A673 (cell line): Measurements from ENCODE around the gene PRR23C.

ENCODE experiments used
- CTCF ChIP-seq: fragments of 300-800, 200-600 bp; sonication (generic); conservative IDR thresholded peaks from 2 replicates; pipeline ENCODE4 v1.5.1; 2017; ENCODE audit warnings: low read depth, mild to moderate bottlenecking, antibody characterized with exemption, low read length, moderate library complexity, mixed read lengths
- EZH2 ChIP-seq: fragments of 200-600 bp; sonication (generic); IDR thresholded peaks from 2 replicates; pipeline ENCODE4 v1.6.1; 2017; ENCODE audit warnings: borderline replicate concordance, low read depth, mild to moderate bottlenecking, mixed read lengths, antibody characterized with exemption, low read length; ENCODE audit not compliant: poor library complexity, severe bottlenecking

- TF ChIP-seq CTCF (no peak), EZH2 (no peak)
Measured at GRCh38 chr3:139032326-139033002, 12.2 kb downstream of the PRR23C start.
